MCF 10A (cell line): ENCODE data around the gene BCAS3. TPM values are rescaled to one million over a fixed set of nuclear protein-coding genes. Genes with fewer than 3 reads are reported as not detected.

ENCODE experiments used
- BruUV-seq: library from RNA; stranded (reverse); fragments of 400-500 nt; replicated peaks from 2 replicates; lab custom pipeline; 2021; lab: Mats Ljungman, UMichigan
- CTCF ChIA-PET: fragments of 300-600 bp; sonication (Branson Sonifier 250); formaldehyde crosslinking; extraction: SDS; loops from one replicate; lab custom pipeline; 2021; ENCODE audit warnings: antibody characterized with exemption, inconsistent platforms; lab: Yijun Ruan, JAX
- POLR2A ChIA-PET: fragments of 300-600, 350-650 bp; sonication (Branson Sonifier 250); formaldehyde crosslinking; extraction: SDS; loops from one replicate; lab custom pipeline; 2020; ENCODE audit warnings: antibody characterized with exemption, inconsistent platforms; lab: Yijun Ruan, JAX
- DNase-seq: peaks from one replicate; pipeline ENCODE4 v3.0.0-alpha.2; 2018; ENCODE audit not compliant: unreplicated experiment
- H3K27ac Mint-ChIP-seq: one replicate; pipeline ENCODE4 v1.8.0; 2022; ENCODE audit warnings: mild to moderate bottlenecking, low read depth, mixed read lengths; ENCODE audit not compliant: unreplicated experiment
- H3K27me3 Mint-ChIP-seq: one replicate; pipeline ENCODE4 v1.8.0; 2022; ENCODE audit warnings: mixed read lengths; ENCODE audit not compliant: insufficient read depth, unreplicated experiment
- H3K36me3 Mint-ChIP-seq: one replicate; pipeline ENCODE4 v1.8.0; 2022; ENCODE audit warnings: mild to moderate bottlenecking, moderate library complexity, mixed read lengths; ENCODE audit not compliant: insufficient read depth, unreplicated experiment
- H3K4me1 Mint-ChIP-seq: one replicate; pipeline ENCODE4 v1.8.0; 2022; ENCODE audit warnings: mixed read lengths; ENCODE audit not compliant: insufficient read depth, unreplicated experiment
- H3K4me3 Mint-ChIP-seq: one replicate; pipeline ENCODE4 v1.8.0; 2022; ENCODE audit warnings: mild to moderate bottlenecking, moderate library complexity, mixed read lengths; ENCODE audit not compliant: unreplicated experiment
- H3K9me3 Mint-ChIP-seq: one replicate; pipeline ENCODE4 v1.8.0; 2022; ENCODE audit warnings: mixed read lengths; ENCODE audit not compliant: unreplicated experiment
- intact Hi-C: fragments of 100-400 bp; cut with micrococcal nuclease; formaldehyde crosslinking; loops from 2 replicates; pipeline ENCODE4 v1.14.1; 2022
- total RNA-seq: library from RNA; stranded (reverse); gene quantifications from 2 replicates; pipeline ENCODE4 v1.2.3, GENCODE V29; 2022
- TF ChIP-seq, protein P1 (sequence below): fragments of 200-600 bp; IDR thresholded peaks from one replicate; pipeline ENCODE4 v1.8.0; 2022; ENCODE audit warnings: antibody characterized with exemption, mild to moderate bottlenecking; ENCODE audit not compliant: unreplicated experiment

Gene BCAS3
- total RNA-seq, 1 experiment from 2014 or later = 14.6 TPM

DNA sequence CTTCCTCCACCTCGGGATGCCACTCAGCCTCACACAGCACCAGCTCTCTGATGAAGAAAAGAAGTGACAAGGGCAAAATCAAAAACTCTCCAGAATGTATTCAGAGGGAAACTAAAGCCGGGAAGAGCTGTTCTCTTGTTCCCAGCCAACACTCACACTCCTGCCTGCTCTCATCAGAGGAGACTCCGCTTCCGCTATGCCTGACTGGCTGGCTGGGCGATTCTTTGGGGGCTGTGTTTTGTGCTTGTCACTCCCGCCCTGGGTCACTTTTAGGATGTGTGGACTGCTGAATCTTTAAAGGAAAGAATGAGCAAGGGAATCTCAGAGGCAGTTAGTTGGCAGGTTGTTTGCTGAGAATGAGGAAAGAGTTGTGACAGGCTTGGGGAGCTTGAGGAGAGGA lies 667.4 kb downstream of the BCAS3 start:
- DNase-seq = no peak
- no peaks in the 10 kb centered on the region for H3K9me3 Mint-ChIP-seq
- no peaks in the 10 kb centered on the region for H3K27me3 Mint-ChIP-seq
- ChIA-PET POLR2A (interaction anchor here (0.7 to 1.5 kb wide), 2 partner anchors 15 to 17 kb away, joined by 3 read pairs; no protein-coding TSS in a partner anchor), CTCF (no interaction called here)
- no peaks in the 10 kb centered on the region for H3K4me1 Mint-ChIP-seq
- TF ChIP-seq, protein P1, sequence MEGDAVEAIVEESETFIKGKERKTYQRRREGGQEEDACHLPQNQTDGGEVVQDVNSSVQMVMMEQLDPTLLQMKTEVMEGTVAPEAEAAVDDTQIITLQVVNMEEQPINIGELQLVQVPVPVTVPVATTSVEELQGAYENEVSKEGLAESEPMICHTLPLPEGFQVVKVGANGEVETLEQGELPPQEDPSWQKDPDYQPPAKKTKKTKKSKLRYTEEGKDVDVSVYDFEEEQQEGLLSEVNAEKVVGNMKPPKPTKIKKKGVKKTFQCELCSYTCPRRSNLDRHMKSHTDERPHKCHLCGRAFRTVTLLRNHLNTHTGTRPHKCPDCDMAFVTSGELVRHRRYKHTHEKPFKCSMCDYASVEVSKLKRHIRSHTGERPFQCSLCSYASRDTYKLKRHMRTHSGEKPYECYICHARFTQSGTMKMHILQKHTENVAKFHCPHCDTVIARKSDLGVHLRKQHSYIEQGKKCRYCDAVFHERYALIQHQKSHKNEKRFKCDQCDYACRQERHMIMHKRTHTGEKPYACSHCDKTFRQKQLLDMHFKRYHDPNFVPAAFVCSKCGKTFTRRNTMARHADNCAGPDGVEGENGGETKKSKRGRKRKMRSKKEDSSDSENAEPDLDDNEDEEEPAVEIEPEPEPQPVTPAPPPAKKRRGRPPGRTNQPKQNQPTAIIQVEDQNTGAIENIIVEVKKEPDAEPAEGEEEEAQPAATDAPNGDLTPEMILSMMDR = no peak
- intact Hi-C loops = no loop called here
- H3K4me3 Mint-ChIP-seq = no peak overlapping the region
- H3K36me3 Mint-ChIP-seq = no peaks in the 10 kb centered on the region
- H3K27ac Mint-ChIP-seq = no peak overlapping the region
- BruUV-seq = no TSS peak

GRCh38 chr17:61345825-61346666 lies 668.4 kb downstream of the BCAS3 start:
- no peaks in the 10 kb centered on the region for H3K4me1 Mint-ChIP-seq
- no peaks in the 10 kb centered on the region for H3K27me3 Mint-ChIP-seq
- no peaks in the 10 kb centered on the region for H3K9me3 Mint-ChIP-seq
- POLR2A ChIA-PET = interaction anchor here (0.7 kb wide), 1 partner anchor 14 kb away, joined by 3 read pairs; no protein-coding TSS in a partner anchor
- TF ChIP-seq, protein P1 = no peak
- H3K4me3 Mint-ChIP-seq = no peak overlapping the region
- CTCF ChIA-PET = interaction anchor here (1.0 kb wide), 1 partner anchor 20 kb away, joined by 3 read pairs; no protein-coding TSS in a partner anchor
- intact Hi-C loops = no loop called here
- no peaks in the 10 kb centered on the region for H3K36me3 Mint-ChIP-seq
- DNase-seq = no peak
- no TSS peak for BruUV-seq
- H3K27ac Mint-ChIP-seq = no peak overlapping the region

DNA sequence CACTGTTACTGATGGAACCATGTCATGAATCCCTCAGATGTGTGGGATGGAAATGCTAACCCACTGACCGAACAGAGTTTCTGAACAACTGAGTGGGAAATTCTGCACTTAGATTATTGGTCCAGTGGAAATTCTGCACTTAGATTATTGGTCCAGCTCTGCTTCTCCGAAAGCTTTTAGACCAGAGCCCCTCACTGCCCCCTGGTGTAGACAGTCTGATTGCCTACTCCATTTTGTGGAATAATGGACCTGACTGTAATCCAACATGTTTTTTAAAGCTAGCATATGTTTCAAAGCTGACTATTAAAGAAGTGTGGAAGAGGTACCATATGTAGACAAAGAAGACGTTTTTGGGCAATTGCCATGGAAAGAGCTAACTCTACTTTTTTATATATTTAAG lies 671.7 kb downstream of the BCAS3 start:
- Mint-ChIP-seq H3K27ac (no peak overlapping the region), H3K4me3 (no peak overlapping the region), H3K36me3 (no peaks in the 10 kb centered on the region), H3K4me1 (no peaks in the 10 kb centered on the region), H3K9me3 (no peaks in the 10 kb centered on the region), H3K27me3 (no peaks in the 10 kb centered on the region)
- ChIA-PET POLR2A (no interaction called here), CTCF (no interaction called here)
- intact Hi-C loops = no loop called here
- no peak for DNase-seq
- TF ChIP-seq, protein P1 = no peak
- BruUV-seq = no TSS peak

DNA sequence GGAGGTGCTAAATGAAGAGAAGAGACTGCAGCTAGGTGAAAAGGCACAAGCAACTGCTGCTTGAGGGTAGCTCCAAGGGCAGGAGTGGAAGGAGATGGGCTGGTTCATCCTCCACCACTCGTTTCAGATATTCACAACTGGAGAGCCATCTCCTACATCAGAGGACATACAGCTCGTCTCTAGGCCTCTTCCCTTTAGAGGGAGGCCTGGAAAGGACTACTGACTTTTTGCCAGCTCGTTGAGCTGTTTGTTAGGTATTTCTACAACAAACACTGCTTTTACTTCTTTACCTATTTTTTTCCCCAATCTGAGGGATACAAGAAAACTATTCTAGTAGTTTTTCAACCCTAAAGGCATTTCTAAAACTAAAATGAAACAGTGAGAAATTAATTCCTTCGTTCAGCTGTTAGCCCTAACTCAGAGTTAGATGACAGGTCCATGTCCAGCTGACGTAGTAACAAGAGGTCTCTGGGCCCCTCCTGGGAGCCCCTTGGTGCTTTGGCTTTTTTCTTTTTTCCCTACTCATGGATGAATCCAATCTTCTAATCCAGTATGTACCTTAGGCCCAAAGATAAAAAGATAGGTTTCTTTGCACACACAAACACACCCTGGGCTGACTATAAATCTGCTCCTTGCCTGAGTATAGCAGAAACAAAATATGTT lies 674.2 kb downstream of the BCAS3 start:
- no peaks in the 10 kb centered on the region for H3K36me3 Mint-ChIP-seq
- TF ChIP-seq, protein P1 = no peak
- peaks cover 8% of the 10 kb centered on the region for H3K4me1 Mint-ChIP-seq
- no peak overlapping the region for H3K27ac Mint-ChIP-seq
- intact Hi-C loops = no loop called here
- ChIA-PET POLR2A (interaction anchor here (0.6 to 1.2 kb wide), 3 partner anchors 9 to 359 kb away, joined by 3 to 4 read pairs (median 3); no protein-coding TSS in a partner anchor), CTCF (interaction anchor here (0.6 kb wide), 2 partner anchors 393 to 707 kb away, joined by 3 to 4 read pairs; no protein-coding TSS in a partner anchor)
- no peaks in the 10 kb centered on the region for H3K9me3 Mint-ChIP-seq
- H3K27me3 Mint-ChIP-seq = no peaks in the 10 kb centered on the region
- H3K4me3 Mint-ChIP-seq = no peak overlapping the region
- no TSS peak for BruUV-seq
- DNase-seq = no peak
